HFF-Myc (cell line): ENCODE measurements around the gene PCDHB16.

ENCODE experiments used
- DNase-seq: peaks from one replicate; pipeline ENCODE4 v3.0.0-alpha.2; 2011; ENCODE audit warnings: low read depth; ENCODE audit errors: extremely low read depth
- H3K4me3 ChIP-seq: replicated peaks from 2 replicates; pipeline ENCODE4 v1.5.1; 2011; ENCODE audit warnings: low read depth, mild to moderate bottlenecking, control low read depth, low read length
- CTCF ChIP-seq: IDR thresholded peaks from 2 replicates; pipeline ENCODE4 v1.5.1; 2012; ENCODE audit warnings: mild to moderate bottlenecking, low read depth, low read length, control low read depth; ENCODE audit errors: missing control alignments

The PCDHB16 gene

DNA sequence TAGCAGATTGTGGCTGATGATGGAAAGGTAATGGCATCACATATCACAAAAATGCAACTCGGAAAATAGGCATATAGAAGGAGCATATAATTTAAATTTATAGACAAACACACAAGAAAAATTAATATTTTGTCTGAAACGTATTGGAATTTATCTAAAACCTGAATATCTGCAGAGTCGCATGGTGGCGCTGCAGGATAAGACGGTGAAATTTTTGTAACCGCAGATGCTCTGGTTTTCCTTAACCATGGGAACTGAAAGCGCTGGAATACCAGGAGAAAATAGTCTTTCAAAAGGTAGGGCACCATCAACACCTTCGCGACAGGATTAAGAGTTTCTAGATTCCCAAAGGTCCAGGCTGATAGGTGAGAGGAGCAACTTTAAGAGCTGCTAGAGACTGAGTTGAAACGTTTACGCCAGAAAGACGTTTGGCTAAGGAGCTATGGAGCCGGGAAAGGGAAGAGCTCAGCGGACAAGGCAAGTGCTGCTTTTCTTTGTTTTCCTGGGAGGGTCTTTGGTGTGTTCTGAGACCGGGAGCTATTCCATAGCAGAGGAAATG is 52.0 kb downstream of the PCDHB16 start:
- TF ChIP-seq CTCF, result peak; percentile 11
- no peak overlapping the region for H3K4me3 ChIP-seq
- no peak for DNase-seq
